Esophagus squamous epithelium (tissue), 5 donors: ENCODE data around the gene PARD3B. TPM values are rescaled to one million over a fixed set of nuclear protein-coding genes. Genes with fewer than 3 reads are reported as not detected.

ENCODE experiments used
- DNase-seq: peaks from one replicate; lab custom pipeline; 2025; lab: John Stamatoyannopoulos, UW
- H3K27ac ChIP-seq, 4 donors: fragments of 200-600 bp; sonication (generic); one replicate each; pipeline ENCODE4 v1.5.1; 2016 to 2019; ENCODE audit warnings: mild to moderate bottlenecking in 1 of 4
- H3K27me3 ChIP-seq, 4 donors: fragments of 200-600 bp; sonication (generic); 1 replicate in 3 of 4; 2 replicates in 1 of 4; pipeline versions ENCODE4 v1.5.1 to v1.6.0; 2017 to 2021; ENCODE audit warnings: antibody characterized with exemption in 1 of 4
- H3K36me3 ChIP-seq, 3 donors: fragments of 200-600 bp; sonication (generic); one replicate each; pipeline ENCODE4 v1.5.1; 2016 to 2019
- H3K4me1 ChIP-seq, 3 donors: fragments of 200-600 bp; sonication (generic); one replicate each; pipeline ENCODE4 v1.5.1; 2017 to 2019
- H3K4me3 ChIP-seq, 4 donors: fragments of 200-600 bp; sonication (generic); 1 replicate in 3 of 4; 2 replicates in 1 of 4; pipeline ENCODE4 v1.5.1; 2016 to 2019; ENCODE audit warnings: mild to moderate bottlenecking in 2 of 4, moderate library complexity in 1 of 4
- H3K9me3 ChIP-seq, 3 donors: fragments of 200-600 bp; sonication (generic); one replicate each; pipeline ENCODE4 v1.5.1; 2016 to 2019
- POLR2A ChIP-seq, 4 donors: fragments of 450-650 bp; IDR thresholded peaks; one replicate each; pipeline ENCODE4 v1.6.1; 2017; ENCODE audit warnings: antibody characterized with exemption in 4 of 4, mild to moderate bottlenecking in 4 of 4, moderate library complexity in 3 of 4
- WGBS, 2 donors: methylation state at CpG; one replicate each; pipeline ENCODE4 v1.1.5; 2018; 5-methylcytosine and 5-hydroxymethylcytosine counted together
- intact Hi-C: fragments of 100-400 bp; cut with DNase I; formaldehyde crosslinking; loops from one replicate; pipeline ENCODE4 v1.15.0; 2022
- total RNA-seq, 4 donors: library from RNA; depleted of rRNA; stranded (reverse); fragments of >200 nt; gene quantifications; one replicate each; pipeline ENCODE4 v1.1.0, GENCODE V29; 2016
- TF ChIP-seq, protein P1 (sequence below), 6 experiments: fragments of 450-650 bp in 4 of 6; fragments of 200-600 bp in 2 of 6; sonication (generic) in 2 of 6; IDR thresholded peaks; one replicate each; pipeline ENCODE4 v1.5.1; 2016 to 2019; ENCODE audit warnings: antibody characterized with exemption in 6 of 6, mild to moderate bottlenecking in 4 of 6, moderate library complexity in 4 of 6
- donor health status: DM: yes; HTN: yes; CAD: no.

Gene PARD3B
- total RNA-seq, 4 donors from 2014 or later = 2.4 to 15.8 (median 4.3) TPM

DNA sequence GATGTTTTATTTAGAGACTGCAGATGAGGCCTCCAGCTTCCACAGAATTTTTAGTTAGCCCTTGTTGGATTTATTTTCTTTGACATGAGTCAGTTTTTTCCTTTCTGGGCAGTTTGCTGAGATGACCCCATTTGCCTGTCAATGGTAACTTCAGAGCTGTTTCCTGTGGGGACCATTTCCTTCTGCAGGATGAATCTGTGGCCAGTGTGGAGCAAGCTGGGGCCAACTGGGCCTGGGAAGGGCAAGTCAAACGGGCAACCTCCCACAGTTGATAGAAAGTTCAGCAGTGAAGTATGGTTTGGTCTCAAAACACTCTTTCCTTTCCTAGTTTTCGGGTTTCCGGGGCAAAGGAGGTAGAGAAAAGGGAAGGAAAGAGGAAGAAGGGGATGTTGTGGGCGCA lies 845.6 kb downstream of the PARD3B start:
- intact Hi-C loops = no loop called here
- DNase-seq = no peak
- no peaks in the 10 kb centered on the region for H3K9me3 ChIP-seq
- TF ChIP-seq, protein P1, sequence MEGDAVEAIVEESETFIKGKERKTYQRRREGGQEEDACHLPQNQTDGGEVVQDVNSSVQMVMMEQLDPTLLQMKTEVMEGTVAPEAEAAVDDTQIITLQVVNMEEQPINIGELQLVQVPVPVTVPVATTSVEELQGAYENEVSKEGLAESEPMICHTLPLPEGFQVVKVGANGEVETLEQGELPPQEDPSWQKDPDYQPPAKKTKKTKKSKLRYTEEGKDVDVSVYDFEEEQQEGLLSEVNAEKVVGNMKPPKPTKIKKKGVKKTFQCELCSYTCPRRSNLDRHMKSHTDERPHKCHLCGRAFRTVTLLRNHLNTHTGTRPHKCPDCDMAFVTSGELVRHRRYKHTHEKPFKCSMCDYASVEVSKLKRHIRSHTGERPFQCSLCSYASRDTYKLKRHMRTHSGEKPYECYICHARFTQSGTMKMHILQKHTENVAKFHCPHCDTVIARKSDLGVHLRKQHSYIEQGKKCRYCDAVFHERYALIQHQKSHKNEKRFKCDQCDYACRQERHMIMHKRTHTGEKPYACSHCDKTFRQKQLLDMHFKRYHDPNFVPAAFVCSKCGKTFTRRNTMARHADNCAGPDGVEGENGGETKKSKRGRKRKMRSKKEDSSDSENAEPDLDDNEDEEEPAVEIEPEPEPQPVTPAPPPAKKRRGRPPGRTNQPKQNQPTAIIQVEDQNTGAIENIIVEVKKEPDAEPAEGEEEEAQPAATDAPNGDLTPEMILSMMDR (IDR thresholded peaks at IDR 0.05) = no peak
- no peak for TF ChIP-seq POLR2A (IDR thresholded peaks at IDR 0.05)
- peaks cover 0 to 6% (median 0%) of the 10 kb centered on the region in 3 donors for H3K4me1 ChIP-seq
- H3K36me3 ChIP-seq = no peaks in the 10 kb centered on the region
- no peaks in the 10 kb centered on the region for H3K27me3 ChIP-seq
- H3K27ac ChIP-seq = no peak overlapping the region
- 90 to 91% methylated on average over 4 of the region's 4 CpGs for WGBS, 2 donors
- no peak overlapping the region for H3K4me3 ChIP-seq

DNA sequence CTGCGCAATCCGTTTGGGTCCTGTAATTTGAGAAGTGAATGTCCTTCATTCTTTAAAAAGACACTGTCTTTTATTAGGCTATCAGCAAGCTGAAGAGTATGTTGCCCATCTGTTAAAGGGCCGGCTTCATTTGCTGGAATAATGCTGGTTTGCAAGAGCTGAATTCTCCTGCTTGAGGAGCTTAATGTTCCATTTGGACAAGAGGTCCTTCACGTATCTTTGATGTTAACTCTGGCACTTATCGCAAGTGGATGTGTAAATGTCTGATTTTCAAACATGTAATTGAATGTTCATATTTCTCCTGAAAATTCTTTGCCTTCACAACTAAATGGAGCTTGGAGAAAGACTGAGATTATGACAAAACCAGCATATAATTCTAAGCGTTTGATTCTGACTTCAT lies 856.2 kb downstream of the PARD3B start:
- TF ChIP-seq POLR2A (IDR thresholded peaks at IDR 0.05) = no peak
- TF ChIP-seq, protein P1 (IDR thresholded peaks at IDR 0.05) = no peak
- WGBS, 2 donors = 93% methylated on average over 6 of the region's 6 CpGs
- no peaks in the 10 kb centered on the region for H3K27me3 ChIP-seq
- H3K4me3 ChIP-seq = no peak overlapping the region
- no peaks in the 10 kb centered on the region for H3K36me3 ChIP-seq
- H3K9me3 ChIP-seq = no peaks in the 10 kb centered on the region
- H3K4me1 ChIP-seq = peaks cover 0 to 14% (median 5%) of the 10 kb centered on the region in 3 donors
- intact Hi-C loops = no loop called here
- no peak overlapping the region for H3K27ac ChIP-seq
- DNase-seq = no peak

DNA sequence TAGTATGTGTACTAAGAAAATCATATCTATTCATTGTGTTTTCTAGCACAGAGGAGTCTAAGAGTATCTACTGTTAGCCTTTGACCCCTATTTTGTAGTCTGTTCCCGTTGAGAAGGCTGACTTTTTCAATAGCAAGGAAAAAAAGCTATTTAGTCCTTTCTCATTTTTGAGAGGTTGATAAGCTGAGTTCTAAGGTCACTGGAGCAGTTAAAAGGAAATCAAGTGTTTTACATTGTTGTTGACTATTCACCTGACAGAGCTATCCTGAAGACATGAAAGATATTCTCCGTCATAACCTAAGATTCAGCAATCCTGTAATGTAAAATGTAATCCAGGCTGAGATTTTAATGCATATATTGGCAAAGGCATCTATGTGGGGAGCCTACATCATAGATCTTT lies 856.7 kb downstream of the PARD3B start:
- intact Hi-C loops = no loop called here
- Histone ChIP-seq H3K4me1 (peaks cover 0 to 18% (median 5%) of the 10 kb centered on the region in 3 donors), H3K27me3 (no peaks in the 10 kb centered on the region), H3K27ac (no peak overlapping the region), H3K4me3 (no peak overlapping the region), H3K36me3 (no peaks in the 10 kb centered on the region), H3K9me3 (no peaks in the 10 kb centered on the region)
- DNase-seq = no peak
- TF ChIP-seq POLR2A (IDR thresholded peaks at IDR 0.05) = no peak
- TF ChIP-seq, protein P1 (IDR thresholded peaks at IDR 0.05) = no peak
- WGBS, 2 donors = 68 to 93% methylated on average over 2 of the region's 2 CpGs

DNA sequence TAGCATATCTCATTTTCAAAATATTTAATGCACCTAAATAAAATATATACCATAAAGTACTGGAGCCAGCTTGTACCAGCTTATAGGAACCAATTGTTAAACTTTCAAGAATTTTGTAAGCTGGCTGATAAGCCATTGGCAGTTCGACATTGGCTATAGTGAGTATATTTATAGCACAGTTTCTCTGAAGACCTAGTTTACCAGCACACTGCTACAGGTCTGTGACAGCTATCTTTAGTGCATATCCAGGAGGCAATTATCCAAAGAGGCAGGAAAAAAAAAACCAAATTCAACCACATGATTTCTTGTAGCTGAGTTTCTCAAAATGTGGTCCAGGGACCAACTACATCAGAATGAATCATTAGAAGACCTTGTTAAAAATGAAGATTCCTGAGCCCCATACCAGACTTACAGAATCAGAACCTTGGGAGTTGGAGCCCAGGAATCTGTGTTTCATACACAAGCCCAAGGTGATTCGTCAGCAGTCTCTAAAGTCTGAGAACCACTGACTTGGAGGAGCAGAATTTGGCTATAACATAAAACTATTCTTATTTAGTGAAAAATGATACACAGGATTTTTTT lies 858.1 kb downstream of the PARD3B start:
- Histone ChIP-seq H3K9me3 (no peaks in the 10 kb centered on the region), H3K27me3 (no peaks in the 10 kb centered on the region), H3K4me3 (no peak overlapping the region), H3K27ac (no peak overlapping the region), H3K36me3 (no peaks in the 10 kb centered on the region), H3K4me1 (peaks cover 0 to 24% (median 5%) of the 10 kb centered on the region in 3 donors)
- no peak for TF ChIP-seq POLR2A (IDR thresholded peaks at IDR 0.05)
- TF ChIP-seq, protein P1 (IDR thresholded peaks at IDR 0.05) = no peak
- intact Hi-C loops = no loop called here
- 83 to 92% methylated on average over 2 of the region's 2 CpGs for WGBS, 2 donors
- no peak for DNase-seq

DNA sequence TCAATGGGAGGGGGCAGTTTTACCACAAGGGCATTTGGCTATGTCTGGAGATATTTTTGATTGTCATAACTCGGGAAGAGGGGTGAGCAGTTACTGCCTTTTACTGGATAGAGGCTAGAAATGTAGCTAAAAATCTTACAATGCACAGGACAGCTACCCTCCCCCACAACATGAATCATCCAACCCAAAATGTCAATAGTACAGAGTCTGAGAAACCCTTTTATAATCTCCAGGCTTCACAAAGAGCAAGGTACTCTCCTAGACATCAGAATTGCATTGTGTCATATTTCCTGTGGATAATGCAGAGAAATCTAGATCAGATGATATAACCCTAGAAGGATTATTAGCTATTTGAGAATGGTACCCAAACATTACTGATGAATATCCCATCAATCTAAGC lies 859.9 kb downstream of the PARD3B start:
- Histone ChIP-seq H3K4me1 (peaks cover 8 to 41% (median 9%) of the 10 kb centered on the region in 3 donors), H3K9me3 (no peaks in the 10 kb centered on the region), H3K27me3 (no peaks in the 10 kb centered on the region), H3K27ac (no peak overlapping the region), H3K4me3 (no peak overlapping the region), H3K36me3 (no peaks in the 10 kb centered on the region)
- WGBS, 2 donors = 37 to 55% methylated on average over 1 of the region's 1 CpG
- intact Hi-C loops = no loop called here
- TF ChIP-seq, protein P1 (IDR thresholded peaks at IDR 0.05) = no peak
- no peak for TF ChIP-seq POLR2A (IDR thresholded peaks at IDR 0.05)
- DNase-seq = no peak
